OCI-LY7 (cell line): ENCODE results near the gene COL20A1. TPM values are rescaled to one million over a fixed set of nuclear protein-coding genes. Genes with fewer than 3 reads are reported as not detected.

Experiments used
- BruUV-seq: library from RNA; stranded (reverse); fragments of 400-500 nt; replicated peaks from 2 replicates; lab custom pipeline; 2021; lab: Mats Ljungman, UMichigan
- CTCF ChIA-PET: fragments of 300-600 bp; sonication (Branson Sonifier 250); formaldehyde crosslinking; loops from one replicate; lab custom pipeline; 2022; ENCODE audit warnings: antibody characterized with exemption; ENCODE audit not compliant: unreplicated experiment; lab: Charles Lee
- POLR2A ChIA-PET: fragments of 300-600 bp; sonication (Branson Sonifier 250); formaldehyde crosslinking; loops from one replicate; lab custom pipeline; 2022; ENCODE audit warnings: antibody characterized with exemption; lab: Charles Lee
- DNase-seq: peaks from one replicate; pipeline ENCODE4 v3.0.0-alpha.2; 2015; ENCODE audit warnings: low spot score
- H2AFZ ChIP-seq: fragments of 200-600 bp; sonication (generic), shearing (Covaris generic); 2 replicates; pipeline ENCODE4 v1.6.1; 2014; ENCODE audit warnings: mild to moderate bottlenecking, antibody characterized with exemption, low read length, moderate library complexity
- H3K27ac ChIP-seq: fragments of 200-600 bp; sonication (generic); 2 replicates; pipeline ENCODE4 v1.5.1; 2014; ENCODE audit warnings: mixed run types, low read depth, mild to moderate bottlenecking, moderate library complexity, low read length, inconsistent platforms; ENCODE audit not compliant: poor library complexity, severe bottlenecking
- H3K36me3 ChIP-seq: fragments of 200-600 bp; sonication (generic); 2 replicates; pipeline ENCODE4 v1.6.1; 2014; ENCODE audit warnings: mild to moderate bottlenecking, antibody characterized with exemption, low read length, moderate library complexity, mixed read lengths; ENCODE audit not compliant: insufficient read depth
- H3K4me1 ChIP-seq: fragments of 200-600 bp; sonication (generic); 2 replicates; pipeline ENCODE4 v1.5.1; 2014; ENCODE audit warnings: mild to moderate bottlenecking, low read length; ENCODE audit not compliant: insufficient read depth, poor library complexity, severe bottlenecking
- H3K4me2 ChIP-seq: fragments of 200-600 bp; sonication (generic); 2 replicates; pipeline ENCODE4 v1.6.1; 2014; ENCODE audit warnings: mild to moderate bottlenecking, low read length
- H3K4me3 ChIP-seq: fragments of 200-600 bp; sonication (generic); 2 replicates; pipeline ENCODE4 v1.5.1; 2014; ENCODE audit warnings: mild to moderate bottlenecking, low read depth, low read length; ENCODE audit not compliant: poor library complexity, severe bottlenecking
- H3K79me2 ChIP-seq: fragments of 200-600 bp; sonication (generic); 2 replicates; pipeline ENCODE4 v1.6.1; 2016; ENCODE audit warnings: low read depth, mild to moderate bottlenecking, low read length, moderate library complexity, mixed read lengths; ENCODE audit not compliant: insufficient read depth
- H3K9me2 ChIP-seq: fragments of 200-600 bp; sonication (generic); 2 replicates; pipeline ENCODE4 v1.6.1; 2016; ENCODE audit warnings: mild to moderate bottlenecking, low read length, mixed read lengths; ENCODE audit not compliant: insufficient read depth
- H3K9me3 ChIP-seq: fragments of 200-600 bp; sonication (generic); 2 replicates; pipeline ENCODE4 v1.6.1; 2014; ENCODE audit warnings: mild to moderate bottlenecking, mixed run types, low read length, mixed read lengths
- H4K20me1 ChIP-seq: fragments of 200-600 bp; sonication (generic); 2 replicates; pipeline ENCODE4 v1.6.1; 2014; ENCODE audit warnings: mild to moderate bottlenecking, antibody characterized with exemption, low read length, moderate library complexity, mixed read lengths; ENCODE audit not compliant: insufficient read depth
- EZH2phosphoT487 ChIP-seq: fragments of 200-600 bp; sonication (generic); IDR thresholded peaks from 2 replicates; pipeline ENCODE4 v1.6.1; 2018; ENCODE audit warnings: low read depth, borderline replicate concordance, mild to moderate bottlenecking, mixed run types, antibody characterized with exemption, low read length, moderate library complexity, mixed read lengths
- intact Hi-C: fragments of 100-400 bp; cut with micrococcal nuclease; formaldehyde crosslinking; loops from one replicate; pipeline ENCODE4 v1.10.0; 2022; ENCODE audit not compliant: unreplicated experiment
- total RNA-seq, 2 experiments: library from RNA; depleted of rRNA in 1 of 2; stranded (reverse); fragments of >200 nt in 1 of 2; shearing (Covaris generic) in 1 of 2; gene quantifications; 2 replicates each; pipeline ENCODE4 v1.2.3, GENCODE V29; 2014 to 2022
- TF ChIP-seq, protein P1 (sequence below): fragments of 200-600 bp; sonication (generic); conservative IDR thresholded peaks from 2 replicates; pipeline ENCODE4 v1.5.1; 2014; ENCODE audit warnings: mild to moderate bottlenecking, antibody characterized with exemption, low read length, moderate library complexity, mixed read lengths

Gene COL20A1
- total RNA-seq, 2 experiments from 2014 or later = 0.15 TPM; not detected in 1

DNA sequence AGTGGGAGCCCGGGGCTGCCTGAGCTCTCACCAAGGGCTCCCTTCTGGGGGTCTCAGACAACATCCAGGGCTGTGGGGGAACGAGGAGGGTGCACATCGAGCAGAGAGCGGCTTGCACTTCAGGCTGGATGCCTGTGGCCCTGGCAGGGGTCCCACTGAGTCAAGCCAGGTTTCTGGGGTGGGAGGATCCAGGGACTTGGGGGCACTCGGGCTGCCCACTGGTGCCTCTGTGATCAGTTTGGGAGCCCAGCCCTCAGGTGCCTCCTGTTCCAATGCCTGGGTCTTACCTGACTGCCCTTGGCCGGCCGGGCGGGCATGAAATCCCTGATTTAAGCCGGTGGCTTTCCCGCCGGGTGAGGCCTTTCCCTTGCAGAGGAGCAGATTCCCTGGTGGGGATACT, 470 bp downstream of the COL20A1 start:
- no peak overlapping the region for H3K27ac ChIP-seq
- H3K4me1 ChIP-seq = no peaks in the 10 kb centered on the region
- H3K79me2 ChIP-seq = no peaks in the 10 kb centered on the region
- H3K9me3 ChIP-seq = no peaks in the 10 kb centered on the region
- DNase-seq = no peak
- H3K9me2 ChIP-seq = no peaks in the 10 kb centered on the region
- TF ChIP-seq EZH2phosphoT487 = no peak
- TF ChIP-seq, protein P1, sequence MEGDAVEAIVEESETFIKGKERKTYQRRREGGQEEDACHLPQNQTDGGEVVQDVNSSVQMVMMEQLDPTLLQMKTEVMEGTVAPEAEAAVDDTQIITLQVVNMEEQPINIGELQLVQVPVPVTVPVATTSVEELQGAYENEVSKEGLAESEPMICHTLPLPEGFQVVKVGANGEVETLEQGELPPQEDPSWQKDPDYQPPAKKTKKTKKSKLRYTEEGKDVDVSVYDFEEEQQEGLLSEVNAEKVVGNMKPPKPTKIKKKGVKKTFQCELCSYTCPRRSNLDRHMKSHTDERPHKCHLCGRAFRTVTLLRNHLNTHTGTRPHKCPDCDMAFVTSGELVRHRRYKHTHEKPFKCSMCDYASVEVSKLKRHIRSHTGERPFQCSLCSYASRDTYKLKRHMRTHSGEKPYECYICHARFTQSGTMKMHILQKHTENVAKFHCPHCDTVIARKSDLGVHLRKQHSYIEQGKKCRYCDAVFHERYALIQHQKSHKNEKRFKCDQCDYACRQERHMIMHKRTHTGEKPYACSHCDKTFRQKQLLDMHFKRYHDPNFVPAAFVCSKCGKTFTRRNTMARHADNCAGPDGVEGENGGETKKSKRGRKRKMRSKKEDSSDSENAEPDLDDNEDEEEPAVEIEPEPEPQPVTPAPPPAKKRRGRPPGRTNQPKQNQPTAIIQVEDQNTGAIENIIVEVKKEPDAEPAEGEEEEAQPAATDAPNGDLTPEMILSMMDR = no peak
- no peaks in the 10 kb centered on the region for H4K20me1 ChIP-seq
- intact Hi-C loops = no loop called here
- BruUV-seq = no TSS peak
- peaks cover 6% of the 10 kb centered on the region; the same call in 1 of the 2 replicates for H3K36me3 ChIP-seq
- ChIA-PET CTCF (interaction anchor here (1.1 kb wide), 1 partner anchor 69 kb away, joined by 3 read pairs; no protein-coding TSS in a partner anchor), POLR2A (interaction anchor here (0.6 kb wide), 1 partner anchor 249 kb away, joined by 3 read pairs; no protein-coding TSS in a partner anchor)
- H3K4me2 ChIP-seq = no peak overlapping the region
- H3K4me3 ChIP-seq = no peak overlapping the region
- no peak overlapping the region for H2AFZ ChIP-seq

DNA sequence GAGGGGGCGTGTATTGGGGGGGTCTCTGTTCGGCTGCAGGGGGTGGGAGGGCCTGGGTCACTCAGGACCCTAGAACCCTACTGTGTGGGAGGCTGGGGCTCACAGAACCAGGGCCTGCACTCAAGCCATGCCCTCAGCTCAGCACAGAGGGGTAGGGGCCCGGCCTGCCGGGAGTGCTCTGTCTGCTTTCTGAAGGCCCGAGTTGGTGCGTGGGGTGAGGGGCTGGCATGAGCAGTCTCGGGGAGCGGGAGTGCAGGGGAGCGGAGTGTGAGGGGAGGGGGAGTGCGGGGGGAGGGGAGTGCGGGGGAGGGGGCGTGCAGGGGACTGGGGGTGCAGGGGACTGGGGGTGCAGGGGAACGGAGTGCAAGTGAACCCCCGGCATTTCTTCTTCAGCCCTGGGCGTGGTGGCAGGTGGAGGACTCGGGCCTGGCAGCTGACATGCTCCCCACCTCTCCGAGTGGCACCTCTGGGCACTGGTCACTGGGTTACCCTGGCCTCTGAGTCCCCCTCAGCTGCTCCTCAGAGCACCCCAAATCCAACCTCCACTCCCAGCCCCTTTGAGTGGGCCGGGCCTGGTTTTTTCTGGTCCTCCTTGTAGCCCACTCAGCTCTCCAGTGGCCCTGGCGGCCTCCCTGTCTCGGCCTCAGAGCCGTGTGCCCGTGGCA, 1.0 kb downstream of the COL20A1 start:
- H4K20me1 ChIP-seq = no peaks in the 10 kb centered on the region
- no peaks in the 10 kb centered on the region for H3K9me3 ChIP-seq
- H3K9me2 ChIP-seq = no peaks in the 10 kb centered on the region
- no peak overlapping the region for H3K27ac ChIP-seq
- H3K4me1 ChIP-seq = no peaks in the 10 kb centered on the region
- ChIA-PET POLR2A (interaction anchor here (0.6 kb wide), 1 partner anchor 250 kb away, joined by 3 read pairs; no protein-coding TSS in a partner anchor), CTCF (interaction anchor here (1.1 kb wide), 1 partner anchor 70 kb away, joined by 3 read pairs; no protein-coding TSS in a partner anchor)
- 0 out of 2 replicates have a peak, but pooled peaks cover under 1% of the 10 kb centered on the region for H3K36me3 ChIP-seq
- no peaks in the 10 kb centered on the region for H3K79me2 ChIP-seq
- no peak overlapping the region for H3K4me2 ChIP-seq
- no peak overlapping the region for H2AFZ ChIP-seq
- intact Hi-C loops = no loop called here
- no peak for DNase-seq
- no peak overlapping the region for H3K4me3 ChIP-seq
- TF ChIP-seq, protein P1 = no peak
- no peak for TF ChIP-seq EZH2phosphoT487
- BruUV-seq = no TSS peak

DNA sequence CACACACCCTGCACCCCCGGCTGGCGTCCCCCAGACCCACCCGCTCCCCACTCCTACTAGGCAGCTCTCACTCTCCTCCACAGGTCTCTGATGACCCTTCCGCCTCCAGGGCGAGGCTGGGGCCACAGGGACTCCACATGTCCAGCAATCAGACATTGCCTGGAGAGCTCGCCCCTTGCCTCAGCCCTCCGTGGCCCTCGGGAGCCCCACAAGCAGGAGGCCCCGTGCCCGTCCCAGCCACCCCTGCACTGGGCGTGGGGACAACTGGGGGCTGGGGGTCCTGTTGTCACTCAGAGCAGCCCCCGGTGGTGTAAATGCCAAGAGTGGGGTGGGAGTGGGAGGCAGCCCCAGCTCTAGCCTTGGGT, 1.5 kb downstream of the COL20A1 start:
- intact Hi-C loops = no loop called here

More for the DNA sequence above, 1.5 kb downstream of the COL20A1 start:
- BruUV-seq = no TSS peak
- H3K79me2 ChIP-seq = no peaks in the 10 kb centered on the region
- H3K4me1 ChIP-seq = no peaks in the 10 kb centered on the region
- no peak overlapping the region for H3K27ac ChIP-seq
- no peak for DNase-seq
- no peak overlapping the region for H3K4me2 ChIP-seq
- no peaks in the 10 kb centered on the region for H4K20me1 ChIP-seq
- no peak overlapping the region for H3K4me3 ChIP-seq
- H3K36me3 ChIP-seq = no peaks in the 10 kb centered on the region
- no peak overlapping the region for H2AFZ ChIP-seq
- CTCF ChIA-PET = no interaction called here
- TF ChIP-seq EZH2phosphoT487 = no peak
- TF ChIP-seq, protein P1 = no peak
- no peaks in the 10 kb centered on the region for H3K9me2 ChIP-seq
- H3K9me3 ChIP-seq = no peaks in the 10 kb centered on the region
- POLR2A ChIA-PET = no interaction called here
